ENCODE data around the gene S1PR3. TPM values are rescaled to one million over a fixed set of nuclear protein-coding genes. Genes with fewer than 3 reads are reported as not detected.
A peak's percentile ranks its signal among the peaks of the same experiment; 100 is the strongest.

Gene S1PR3
- total RNA-seq, 1 donor from 2014 or later, result 10.0 TPM

- H3K27me3 ChIP-seq (ENCODE audit: low read depth), result no peaks in the 10 kb centered on the region
- H3K27ac ChIP-seq, result no peak overlapping the region
- no peak overlapping the region for H3K4me3 ChIP-seq
- TF ChIP-seq CTCF (IDR thresholded peaks at IDR 0.05), result no peak
- H3K4me1 ChIP-seq, result no peaks in the 10 kb centered on the region
- DNase-seq, result no peak
- no peaks in the 10 kb centered on the region for H3K36me3 ChIP-seq
- intact Hi-C loops (cut with DNase I), result no loop called here
- ATAC-seq, result no peak
- H3K9me3 ChIP-seq, result no peaks in the 10 kb centered on the region
These were observed 19.4 kb downstream of the S1PR3 start for GRCh38 chr9:89010526-89011111.

GRCh38 chr9:89011683-89012082, 20.4 kb downstream of the S1PR3 start:
- intact Hi-C loops (cut with DNase I), result no loop called here
- H3K27me3 ChIP-seq (ENCODE audit: low read depth), result no peaks in the 10 kb centered on the region
- ATAC-seq (no peak), DNase-seq (no peak)
- no peaks in the 10 kb centered on the region for H3K9me3 ChIP-seq
- H3K27ac ChIP-seq, result no peak overlapping the region
- H3K4me3 ChIP-seq, result no peak overlapping the region
- no peaks in the 10 kb centered on the region for H3K4me1 ChIP-seq
- H3K36me3 ChIP-seq, result no peaks in the 10 kb centered on the region
- TF ChIP-seq CTCF (IDR thresholded peaks at IDR 0.05), result no peak

- H3K27ac ChIP-seq, result no peak overlapping the region
- intact Hi-C loops (cut with DNase I), result no loop called here
- no peak overlapping the region for H3K4me3 ChIP-seq
- no peaks in the 10 kb centered on the region for H3K36me3 ChIP-seq
- ATAC-seq, result no peak
- no peak for TF ChIP-seq CTCF (IDR thresholded peaks at IDR 0.05)
- DNase-seq, result no peak
- H3K4me1 ChIP-seq, result no peaks in the 10 kb centered on the region
- H3K27me3 ChIP-seq (ENCODE audit: low read depth), result no peaks in the 10 kb centered on the region
- no peaks in the 10 kb centered on the region for H3K9me3 ChIP-seq
These were observed 21.2 kb downstream of the S1PR3 start for GRCh38 chr9:89012294-89013042.

- Histone ChIP-seq H3K4me3 (no peak overlapping the region), H3K36me3 (no peaks in the 10 kb centered on the region), H3K9me3 (no peaks in the 10 kb centered on the region), H3K4me1 (no peaks in the 10 kb centered on the region), H3K27ac (no peak overlapping the region), H3K27me3 (ENCODE audit: low read depth) (no peaks in the 10 kb centered on the region)
- intact Hi-C loops (cut with DNase I), result no loop called here
- no peak for TF ChIP-seq CTCF (IDR thresholded peaks at IDR 0.05)
- DNase-seq (no peak), ATAC-seq (peak in 1 of 2 donors; percentile 33)
These were observed 22.4 kb downstream of the S1PR3 start for GRCh38 chr9:89013660-89014059.

GRCh38 chr9:89014153-89014552, 22.9 kb downstream of the S1PR3 start:
- Histone ChIP-seq H3K4me3 (no peak overlapping the region), H3K4me1 (no peaks in the 10 kb centered on the region), H3K27me3 (ENCODE audit: low read depth) (no peaks in the 10 kb centered on the region), H3K9me3 (no peaks in the 10 kb centered on the region), H3K36me3 (no peaks in the 10 kb centered on the region), H3K27ac (no peak overlapping the region)
- TF ChIP-seq CTCF (IDR thresholded peaks at IDR 0.05), result no peak
- ATAC-seq (no peak), DNase-seq (no peak)
- intact Hi-C loops (cut with DNase I), result no loop called here

Measured in lower lobe of right lung (tissue), 2 donors.